BLaER1 (cell line): ENCODE data around the gene KRTAP5-8.
"Not testable (repeated sequence)": the region's sequence is repeated elsewhere in the genome, so short reads cannot be mapped to it uniquely, and the experiment has no call there.

Source experiments
- H3K27ac ChIP-seq: shearing (Covaris generic); formaldehyde crosslinking; 2 replicates; pipeline ENCODE4 v1.8.1; 2022
- H3K27me3 ChIP-seq: shearing (Covaris generic); formaldehyde crosslinking; 2 replicates; pipeline ENCODE4 v1.8.1; 2022
- H3K36me3 ChIP-seq: shearing (Covaris generic); formaldehyde crosslinking; 2 replicates; pipeline ENCODE4 v1.8.1; 2022
- H3K4me1 ChIP-seq: shearing (Covaris generic); formaldehyde crosslinking; 2 replicates; pipeline ENCODE4 v1.8.1; 2022
- H3K4me2 ChIP-seq: shearing (Covaris generic); formaldehyde crosslinking; 2 replicates; pipeline ENCODE4 v1.8.1; 2022
- H3K4me3 ChIP-seq: shearing (Covaris generic); formaldehyde crosslinking; 2 replicates; pipeline ENCODE4 v1.8.1; 2022
- H3K9ac ChIP-seq: shearing (Covaris generic); formaldehyde crosslinking; 2 replicates; pipeline ENCODE4 v1.8.1; 2022
- H3K9me3 ChIP-seq: shearing (Covaris generic); formaldehyde crosslinking; 2 replicates; pipeline ENCODE4 v1.8.1; 2022
- H4K20me1 ChIP-seq: shearing (Covaris generic); formaldehyde crosslinking; 2 replicates; pipeline ENCODE4 v1.8.1; 2022
- Cebpa-rat ChIP-seq: shearing (Covaris generic); IDR thresholded peaks from 2 replicates; pipeline ENCODE4 v1.8.1; 2022

KRTAP5-8 gene

DNA sequence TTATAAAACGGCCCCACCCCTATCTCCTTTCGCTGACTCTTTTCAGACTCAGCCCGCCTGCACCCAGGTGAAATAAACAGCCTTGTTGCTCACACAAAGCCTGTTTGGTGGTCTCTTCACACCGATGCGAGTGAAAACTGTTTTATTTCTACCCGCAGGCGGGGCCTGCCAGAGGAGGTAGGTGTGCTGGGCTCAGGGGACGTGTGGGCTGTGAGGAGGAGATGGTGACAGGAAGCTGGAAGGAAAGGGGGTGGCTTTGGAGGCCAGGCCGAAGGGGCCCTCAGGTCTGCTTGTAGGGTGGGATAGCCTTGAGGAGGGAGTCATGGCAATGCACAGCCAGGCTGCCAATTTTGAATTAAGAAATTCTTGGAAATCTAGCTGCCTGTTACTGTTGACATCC is 32.0 kb upstream of the KRTAP5-8 start:
- Histone ChIP-seq H3K27me3 (no peaks in the 10 kb centered on the region), H3K4me2 (peak overlapping the region; percentile 87), H3K9me3 (peaks cover 27% of the 10 kb centered on the region), H3K4me3 (peak overlapping the region; percentile 15; the same call in 1 of the 2 replicates), H4K20me1 (no peaks in the 10 kb centered on the region), H3K4me1 (peaks cover 65% of the 10 kb centered on the region), H3K27ac (peak overlapping the region; percentile 72), H3K36me3 (peaks cover 30% of the 10 kb centered on the region), H3K9ac (peak overlapping the region; percentile 59; the same call in 1 of the 2 replicates)
- no peak for TF ChIP-seq Cebpa-rat

DNA sequence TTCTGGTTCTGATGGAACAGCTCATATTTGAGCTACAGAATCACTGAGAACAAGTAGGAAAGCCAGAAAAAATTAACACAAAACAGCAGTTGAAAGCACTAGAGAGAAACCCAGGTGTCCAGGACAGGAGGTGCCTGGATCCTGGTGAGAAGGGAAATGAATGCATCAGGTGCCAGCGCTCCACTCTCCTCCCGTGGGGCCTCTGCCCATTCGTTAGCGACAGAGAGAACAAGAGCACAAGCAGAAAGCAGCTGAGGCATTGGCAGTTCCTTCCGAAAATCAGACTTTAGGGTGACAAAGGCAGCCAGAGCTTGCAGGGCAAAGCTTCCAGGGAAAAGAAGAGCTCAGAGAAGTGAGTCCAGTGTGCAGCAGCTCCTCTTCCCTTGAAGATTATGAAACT is 30.7 kb upstream of the KRTAP5-8 start:
- no peaks in the 10 kb centered on the region for H3K27me3 ChIP-seq
- H3K9ac ChIP-seq: peak overlapping the region; percentile 30
- no peaks in the 10 kb centered on the region for H4K20me1 ChIP-seq
- TF ChIP-seq Cebpa-rat: no peak
- peaks cover 20% of the 10 kb centered on the region for H3K36me3 ChIP-seq
- peak overlapping the region; percentile 38; the same call in 1 of the 2 replicates for H3K27ac ChIP-seq
- peaks cover 52% of the 10 kb centered on the region for H3K4me1 ChIP-seq
- H3K4me3 ChIP-seq: no peak overlapping the region
- H3K9me3 ChIP-seq: peaks cover 37% of the 10 kb centered on the region
- H3K4me2 ChIP-seq: peak overlapping the region; percentile 87

DNA sequence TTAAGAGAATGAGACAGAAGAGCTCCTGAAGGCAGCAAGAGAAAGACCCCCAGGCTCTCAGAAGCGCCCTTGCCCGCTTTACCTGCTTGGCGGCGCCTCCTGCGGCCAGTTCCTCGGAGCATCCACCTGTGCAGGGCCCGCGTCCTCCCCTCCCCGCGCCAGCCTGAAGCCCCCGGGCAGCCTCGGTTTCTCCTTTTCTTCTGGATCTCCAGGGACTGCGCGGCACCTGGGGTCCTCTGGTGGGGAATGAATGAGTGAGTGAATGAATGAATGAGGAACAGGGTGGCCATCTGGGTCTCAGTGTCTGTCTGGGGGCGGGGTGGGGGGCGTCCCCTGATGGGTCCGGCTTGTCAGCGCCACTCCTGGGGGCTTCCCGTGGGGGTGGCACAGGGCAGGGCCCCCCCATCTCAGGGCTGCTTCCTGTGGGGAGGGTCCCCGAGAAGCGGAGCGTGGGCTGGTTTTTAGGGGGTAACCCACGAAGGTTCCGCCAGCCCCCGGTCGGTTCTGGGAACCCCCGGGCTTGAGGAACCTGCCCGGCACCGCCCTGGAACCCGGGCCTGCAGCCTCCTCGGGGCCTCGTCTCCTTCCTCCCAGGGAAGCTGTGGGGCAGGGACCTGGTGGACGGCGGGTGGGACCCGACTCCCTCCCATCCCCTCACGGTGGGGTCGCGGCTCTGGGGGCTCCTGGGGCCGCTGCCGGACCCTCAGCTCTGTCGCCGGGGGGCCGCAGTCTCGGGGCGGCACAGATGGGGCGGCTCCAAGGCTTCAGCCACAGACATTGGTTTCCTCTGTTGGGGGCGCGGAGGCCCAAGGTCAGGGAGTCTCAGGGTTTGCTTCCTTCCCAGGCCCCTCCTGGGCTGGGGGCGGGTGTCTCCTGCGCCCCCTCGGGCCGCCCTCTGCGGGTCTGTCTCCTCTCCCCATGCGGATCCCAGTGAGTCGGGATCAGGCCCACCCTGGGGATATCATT is 19.0 kb upstream of the KRTAP5-8 start:
- peaks cover 6% of the 10 kb centered on the region; the same call in 1 of the 2 replicates for H3K36me3 ChIP-seq
- H3K9ac ChIP-seq: no peak overlapping the region
- H4K20me1 ChIP-seq: no peaks in the 10 kb centered on the region
- TF ChIP-seq Cebpa-rat: no peak
- peaks cover 19% of the 10 kb centered on the region for H3K4me1 ChIP-seq
- H3K4me3 ChIP-seq: no peak overlapping the region
- no peaks in the 10 kb centered on the region for H3K27me3 ChIP-seq
- peaks cover 9% of the 10 kb centered on the region; the same call in 1 of the 2 replicates for H3K9me3 ChIP-seq
- no peak overlapping the region for H3K27ac ChIP-seq
- peak overlapping the region; percentile 28; the same call in 1 of the 2 replicates for H3K4me2 ChIP-seq

DNA sequence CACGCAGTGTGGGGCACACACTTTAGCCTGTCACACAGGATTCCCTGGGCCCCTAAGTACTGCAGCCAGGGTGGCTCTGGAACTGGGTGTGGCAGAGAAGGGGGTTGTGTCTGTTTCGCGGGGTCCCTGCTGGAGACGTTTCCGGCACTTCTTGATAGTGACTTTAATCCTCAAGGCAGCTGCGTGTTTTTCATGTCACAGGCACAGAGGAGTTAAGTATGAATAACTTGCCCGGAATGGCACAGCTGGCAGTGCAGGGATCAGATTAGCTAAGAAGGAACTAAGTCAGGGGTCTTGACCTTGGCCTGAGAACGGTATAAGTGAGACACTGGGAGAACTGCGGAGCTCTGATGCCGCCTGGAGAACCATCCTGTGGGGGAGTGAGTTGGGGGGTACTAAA is 18.3 kb upstream of the KRTAP5-8 start:
- no peak overlapping the region for H3K9ac ChIP-seq
- peaks cover 19% of the 10 kb centered on the region for H3K4me1 ChIP-seq
- H3K4me3 ChIP-seq: no peak overlapping the region
- H3K4me2 ChIP-seq: no peak overlapping the region
- H3K27ac ChIP-seq: no peak overlapping the region
- H3K9me3 ChIP-seq: peaks cover 9% of the 10 kb centered on the region; the same call in 1 of the 2 replicates
- H3K36me3 ChIP-seq: peaks cover 6% of the 10 kb centered on the region; the same call in 1 of the 2 replicates
- no peaks in the 10 kb centered on the region for H3K27me3 ChIP-seq
- TF ChIP-seq Cebpa-rat: no peak
- no peaks in the 10 kb centered on the region for H4K20me1 ChIP-seq

DNA sequence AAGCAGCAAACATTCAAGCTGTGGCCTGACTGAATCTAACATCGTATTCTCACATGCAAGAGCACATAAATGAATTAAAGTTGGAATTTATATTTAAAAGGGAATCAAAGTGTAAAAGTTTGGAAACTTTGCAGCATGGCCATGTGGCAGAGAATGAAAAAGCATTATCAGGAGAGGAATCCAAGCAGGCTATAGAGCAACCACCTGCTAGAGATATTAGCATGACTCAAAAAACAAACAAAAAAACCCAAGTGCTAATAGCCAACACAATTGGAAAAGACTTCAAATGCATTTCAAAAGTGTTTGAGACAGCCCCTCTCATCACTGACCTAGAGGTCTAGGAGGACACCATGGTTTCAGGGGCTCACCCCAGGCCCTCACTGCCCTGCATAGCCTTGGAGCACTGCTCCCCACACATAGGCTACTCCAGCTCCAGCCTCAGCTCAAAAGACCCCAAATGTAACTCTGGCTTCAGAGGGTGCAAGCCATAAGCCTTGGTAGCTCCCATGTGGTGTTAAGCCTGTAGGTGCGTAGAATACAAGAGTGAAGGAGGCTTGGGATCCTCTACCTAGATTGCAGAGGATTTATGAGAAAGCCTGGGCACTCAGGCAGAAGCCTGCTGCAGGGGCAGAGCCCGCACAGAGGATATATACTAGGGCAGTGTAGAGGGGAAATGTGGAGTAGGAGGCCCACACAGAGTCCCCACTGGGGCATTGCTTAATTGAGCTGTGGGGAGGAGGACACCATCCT is 12.5 kb upstream of the KRTAP5-8 start:
- Histone ChIP-seq H4K20me1 (no peaks in the 10 kb centered on the region), H3K9me3 (peaks cover 9% of the 10 kb centered on the region; the same call in 1 of the 2 replicates), H3K36me3 (peaks cover 6% of the 10 kb centered on the region; the same call in 1 of the 2 replicates), H3K4me2 (no peak overlapping the region), H3K27me3 (no peaks in the 10 kb centered on the region), H3K9ac (no peak overlapping the region), H3K4me1 (peaks cover 42% of the 10 kb centered on the region), H3K27ac (no peak overlapping the region), H3K4me3 (no peak overlapping the region)
- no peak for TF ChIP-seq Cebpa-rat

DNA sequence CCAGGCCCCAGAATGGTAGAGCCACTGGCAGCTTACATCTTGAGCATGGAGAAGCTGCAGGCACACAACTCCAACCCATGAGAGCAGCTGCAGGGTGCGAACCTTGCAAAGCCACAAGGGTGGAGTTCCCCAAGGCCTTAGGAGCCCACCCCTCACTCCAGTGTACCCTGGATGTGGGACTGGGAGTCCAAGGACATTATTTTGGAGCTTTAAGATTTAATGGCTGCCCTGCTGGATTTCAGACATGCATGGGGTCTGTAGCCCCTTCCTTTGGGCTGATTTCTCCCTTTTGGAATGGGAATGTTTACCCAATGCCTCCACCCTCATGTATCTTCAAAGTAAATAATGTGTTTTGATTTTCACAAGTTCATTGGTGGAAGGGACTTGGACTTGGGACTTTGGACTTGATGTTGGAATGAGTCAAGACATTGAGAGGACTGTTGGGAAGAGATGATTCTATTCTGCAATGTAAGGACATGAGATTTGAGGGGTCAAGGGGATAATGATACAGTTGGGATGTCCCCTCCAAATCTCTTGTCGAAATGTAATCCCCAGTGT is 11.8 kb upstream of the KRTAP5-8 start:
- no peak overlapping the region for H3K4me2 ChIP-seq
- H4K20me1 ChIP-seq: no peaks in the 10 kb centered on the region
- peaks cover 47% of the 10 kb centered on the region for H3K4me1 ChIP-seq
- no peak overlapping the region for H3K27ac ChIP-seq
- no peaks in the 10 kb centered on the region for H3K27me3 ChIP-seq
- H3K36me3 ChIP-seq: peaks cover 6% of the 10 kb centered on the region; the same call in 1 of the 2 replicates
- H3K9ac ChIP-seq: no peak overlapping the region
- TF ChIP-seq Cebpa-rat: no peak
- peaks cover 8% of the 10 kb centered on the region; the same call in 1 of the 2 replicates for H3K9me3 ChIP-seq
- no peak overlapping the region for H3K4me3 ChIP-seq

DNA sequence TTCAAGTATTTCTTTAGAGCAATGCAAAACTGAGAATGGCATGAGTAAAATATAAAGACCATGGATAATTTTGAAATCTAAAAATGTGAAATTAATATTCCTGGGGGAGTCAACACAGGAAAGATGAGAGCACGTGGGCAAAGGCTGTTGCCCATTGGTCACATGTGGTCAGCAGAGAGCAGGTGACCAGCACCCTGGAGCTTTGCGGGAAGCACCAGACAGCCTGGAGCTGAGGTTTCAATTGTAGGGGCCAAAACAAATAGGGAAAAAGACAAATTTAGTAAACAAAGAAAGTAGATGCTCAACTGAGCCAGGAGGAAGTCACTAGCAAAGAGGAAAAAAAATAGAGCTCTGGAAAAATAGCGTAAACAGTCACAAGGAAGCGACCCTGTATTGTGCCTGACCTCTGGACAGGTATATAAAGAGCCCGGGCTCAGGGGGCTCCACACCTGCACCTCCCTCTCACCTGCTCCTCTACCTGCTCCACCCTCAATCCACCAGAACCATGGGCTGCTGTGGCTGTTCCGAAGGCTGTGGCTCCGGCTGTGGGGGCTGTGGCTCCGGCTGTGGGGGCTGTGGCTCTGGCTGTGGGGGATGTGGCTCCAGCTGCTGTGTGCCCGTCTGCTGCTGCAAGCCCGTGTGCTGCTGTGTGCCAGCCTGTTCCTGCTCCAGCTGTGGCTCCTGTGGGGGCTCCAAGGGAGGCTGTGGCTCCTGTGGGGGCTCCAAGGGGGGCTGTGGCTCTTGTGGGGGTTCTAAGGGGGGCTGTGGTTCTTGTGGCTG is 10.8 kb upstream of the KRTAP5-8 start, which contains the start of gene KRTAP5-7:
Gene KRTAP5-7 (plus strand): TSS at position 472 of the 780 bp plus-strand sequence. CDS start 34 bp downstream, at position 506.
- H3K27me3 ChIP-seq, H3K4me3 ChIP-seq, H3K9me3 ChIP-seq, H3K27ac ChIP-seq, H4K20me1 ChIP-seq, H3K36me3 ChIP-seq, H3K9ac ChIP-seq: not testable (repeated sequence)
- Histone ChIP-seq H3K4me2 (peak within 1 kb of the TSS; percentile 55), H3K4me1 (peaks cover 50% of the 10 kb centered on the region)

DNA sequence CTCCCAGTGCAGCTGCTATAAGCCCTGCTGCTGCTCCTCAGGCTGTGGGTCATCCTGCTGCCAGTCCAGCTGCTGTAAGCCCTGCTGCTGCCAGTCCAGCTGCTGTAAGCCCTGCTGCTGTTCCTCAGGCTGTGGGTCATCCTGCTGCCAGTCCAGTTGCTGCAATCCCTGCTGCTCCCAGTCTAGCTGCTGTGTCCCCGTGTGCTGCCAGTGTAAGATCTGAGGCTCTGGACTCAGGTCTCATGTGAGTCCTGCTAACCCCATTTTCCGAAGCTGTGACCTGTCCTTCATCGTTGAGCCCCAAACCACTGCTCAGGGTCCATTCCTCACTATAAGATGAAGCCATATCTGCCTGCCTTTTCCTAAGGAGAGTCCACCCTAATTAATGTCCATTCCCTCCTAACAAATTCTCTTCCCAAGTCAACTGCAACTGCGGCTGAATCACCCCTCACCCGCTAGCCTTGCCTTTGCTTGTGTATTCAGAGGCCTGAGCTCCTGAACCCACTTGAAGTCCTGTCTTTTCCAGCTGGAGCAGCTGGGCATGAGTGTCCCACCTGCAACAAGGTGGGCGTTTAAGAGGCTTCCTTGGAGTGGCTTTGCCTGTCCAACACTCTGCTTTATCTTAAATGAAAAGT is 10.1 kb upstream of the KRTAP5-8 start:
- H3K27me3 ChIP-seq: no peaks in the 10 kb centered on the region
- peaks cover 50% of the 10 kb centered on the region for H3K4me1 ChIP-seq
- TF ChIP-seq Cebpa-rat: no peak
- no peaks in the 10 kb centered on the region for H3K36me3 ChIP-seq
- H3K4me2 ChIP-seq: peak overlapping the region; percentile 55
- H3K9me3 ChIP-seq: no peaks in the 10 kb centered on the region
- H4K20me1 ChIP-seq: no peaks in the 10 kb centered on the region
- H3K4me3 ChIP-seq: no peak overlapping the region
- no peak overlapping the region for H3K27ac ChIP-seq
- no peak overlapping the region for H3K9ac ChIP-seq
